ENCODE data around the gene CYSLTR2.

CYSLTR2 gene

GRCh38 chr13:48725271-48725670 is 71.5 kb downstream of the CYSLTR2 start:
- no peak for TF ChIP-seq CTCF (IDR thresholded peaks at IDR 0.05; ENCODE audit: borderline replicate concordance, insufficient read depth, low read depth, low read length)
- H3K4me3 ChIP-seq (ENCODE audit: low read depth, low read length) = no peak overlapping the region

GRCh38 chr13:48726711-48727110 is 73.0 kb downstream of the CYSLTR2 start:
- TF ChIP-seq CTCF (IDR thresholded peaks at IDR 0.05; ENCODE audit: borderline replicate concordance, insufficient read depth, low read depth, low read length) = no peak
- H3K4me3 ChIP-seq (ENCODE audit: low read depth, low read length) = no peak overlapping the region

- H3K4me3 ChIP-seq (ENCODE audit: low read depth, low read length) = no peak overlapping the region
- TF ChIP-seq CTCF (IDR thresholded peaks at IDR 0.05; ENCODE audit: borderline replicate concordance, insufficient read depth, low read depth, low read length) = no peak
Observed at GRCh38 chr13:48727241-48728011, 73.7 kb downstream of the CYSLTR2 start.

- H3K4me3 ChIP-seq (ENCODE audit: low read depth, low read length) = no peak overlapping the region
- TF ChIP-seq CTCF (IDR thresholded peaks at IDR 0.05; ENCODE audit: borderline replicate concordance, insufficient read depth, low read depth, low read length) = no peak
Observed at GRCh38 chr13:48728226-48728625, 74.5 kb downstream of the CYSLTR2 start.

GRCh38 chr13:48728876-48729275 is 75.1 kb downstream of the CYSLTR2 start:
- TF ChIP-seq CTCF (IDR thresholded peaks at IDR 0.05; ENCODE audit: borderline replicate concordance, insufficient read depth, low read depth, low read length) = no peak
- no peak overlapping the region for H3K4me3 ChIP-seq (ENCODE audit: low read depth, low read length)

- TF ChIP-seq CTCF (IDR thresholded peaks at IDR 0.05; ENCODE audit: borderline replicate concordance, insufficient read depth, low read depth, low read length) = no peak
- no peak overlapping the region for H3K4me3 ChIP-seq (ENCODE audit: low read depth, low read length)
Observed at GRCh38 chr13:48729856-48730255, 76.1 kb downstream of the CYSLTR2 start.

GRCh38 chr13:48731001-48731658 is 77.4 kb downstream of the CYSLTR2 start:
- H3K4me3 ChIP-seq (ENCODE audit: low read depth, low read length) = no peak overlapping the region
- no peak for TF ChIP-seq CTCF (IDR thresholded peaks at IDR 0.05; ENCODE audit: borderline replicate concordance, insufficient read depth, low read depth, low read length)
